ENCODE results near the gene GOPC.

Gene GOPC

GRCh38 chr6:117602899-117603588 is 733 bp upstream of the GOPC start:
- TF ChIP-seq EGR1 (IDR thresholded peaks at IDR 0.05) (no peak), FOXM1 (IDR thresholded peaks at IDR 0.05; ENCODE audit: borderline replicate concordance, low read depth) (no peak), EP300 (IDR thresholded peaks at IDR 0.05; ENCODE audit: borderline replicate concordance) (no peak), TEAD4 (IDR thresholded peaks at IDR 0.05) (no peak), CREB1 (IDR thresholded peaks at IDR 0.05; ENCODE audit: low read depth) (no peak), CEBPB (IDR thresholded peaks at IDR 0.05) (no peak), REST (IDR thresholded peaks at IDR 0.05; ENCODE audit: low read depth) (no peak), MAX (IDR thresholded peaks at IDR 0.05) (no peak)
- TF ChIP-seq, protein P1, sequence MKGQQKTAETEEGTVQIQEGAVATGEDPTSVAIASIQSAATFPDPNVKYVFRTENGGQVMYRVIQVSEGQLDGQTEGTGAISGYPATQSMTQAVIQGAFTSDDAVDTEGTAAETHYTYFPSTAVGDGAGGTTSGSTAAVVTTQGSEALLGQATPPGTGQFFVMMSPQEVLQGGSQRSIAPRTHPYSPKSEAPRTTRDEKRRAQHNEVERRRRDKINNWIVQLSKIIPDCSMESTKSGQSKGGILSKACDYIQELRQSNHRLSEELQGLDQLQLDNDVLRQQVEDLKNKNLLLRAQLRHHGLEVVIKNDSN (IDR thresholded peaks at IDR 0.05) = no peak

- TF ChIP-seq MAX (IDR thresholded peaks at IDR 0.05) = no peak
- no peak for TF ChIP-seq CREB1 (IDR thresholded peaks at IDR 0.05; ENCODE audit: low read depth)
- TF ChIP-seq REST (IDR thresholded peaks at IDR 0.05; ENCODE audit: low read depth) = no peak
- TF ChIP-seq NFIC (IDR thresholded peaks at IDR 0.05) = no peak
- no peak for TF ChIP-seq RAD21 (IDR thresholded peaks at IDR 0.05; ENCODE audit: low read depth)
- no peak for TF ChIP-seq ZBTB7A (IDR thresholded peaks at IDR 0.05; ENCODE audit: low read depth)
- no peak for TF ChIP-seq EGR1 (IDR thresholded peaks at IDR 0.05)
- TF ChIP-seq, protein P1 (IDR thresholded peaks at IDR 0.05) = no peak
- no peak for TF ChIP-seq EP300 (IDR thresholded peaks at IDR 0.05; ENCODE audit: borderline replicate concordance)
- TF ChIP-seq FOXM1 (IDR thresholded peaks at IDR 0.05; ENCODE audit: borderline replicate concordance, low read depth) = no peak
- no peak for TF ChIP-seq TEAD4 (IDR thresholded peaks at IDR 0.05)
- no peak for TF ChIP-seq TAF1 (IDR thresholded peaks at IDR 0.05; ENCODE audit: low read depth)
- TF ChIP-seq TCF12 (IDR thresholded peaks at IDR 0.05; ENCODE audit: low read depth) = no peak
Observed at GRCh38 chr6:117601811-117602150, 530 bp downstream of the GOPC start.

GRCh38 chr6:117600008-117600743 is 2.1 kb downstream of the GOPC start:
- no peak for TF ChIP-seq YY1 (IDR thresholded peaks at IDR 0.05; ENCODE audit: low read depth)
- no peak for TF ChIP-seq EP300 (IDR thresholded peaks at IDR 0.05; ENCODE audit: borderline replicate concordance)
- TF ChIP-seq FOXM1 (IDR thresholded peaks at IDR 0.05; ENCODE audit: borderline replicate concordance, low read depth) = no peak
- TF ChIP-seq RAD21 (IDR thresholded peaks at IDR 0.05; ENCODE audit: low read depth) = no peak
- TF ChIP-seq TEAD4 (IDR thresholded peaks at IDR 0.05) = no peak
- TF ChIP-seq REST (IDR thresholded peaks at IDR 0.05; ENCODE audit: low read depth) = no peak
- no peak for TF ChIP-seq ZBTB7A (IDR thresholded peaks at IDR 0.05; ENCODE audit: low read depth)

DNA sequence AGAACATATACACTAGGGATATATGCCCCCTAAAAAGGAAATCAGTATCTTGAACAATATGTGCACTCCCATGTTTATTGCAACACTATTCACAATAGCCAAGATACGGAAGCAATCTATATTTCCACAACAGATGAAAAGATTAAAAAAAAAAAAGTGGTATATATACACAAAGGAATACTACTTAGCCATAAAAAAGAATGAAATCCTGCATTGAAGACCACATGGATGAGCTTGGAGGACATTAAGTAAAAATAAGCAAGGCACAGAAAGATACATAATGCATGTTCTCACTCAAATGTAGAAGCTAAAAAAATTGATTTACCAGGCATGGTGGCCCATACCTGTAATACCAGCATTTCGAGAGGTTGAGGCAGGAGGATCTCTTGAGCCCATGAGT is 4.6 kb downstream of the GOPC start:
- TF ChIP-seq CEBPB (IDR thresholded peaks at IDR 0.05) (no peak), EP300 (IDR thresholded peaks at IDR 0.05; ENCODE audit: borderline replicate concordance) (no peak), TAF1 (IDR thresholded peaks at IDR 0.05; ENCODE audit: low read depth) (no peak), ZBTB7A (IDR thresholded peaks at IDR 0.05; ENCODE audit: low read depth) (no peak), EGR1 (IDR thresholded peaks at IDR 0.05) (no peak), MAX (IDR thresholded peaks at IDR 0.05) (no peak), CREB1 (IDR thresholded peaks at IDR 0.05; ENCODE audit: low read depth) (no peak), YY1 (IDR thresholded peaks at IDR 0.05; ENCODE audit: low read depth) (no peak)
